HFFc6 (cell line): ENCODE results near the gene ADI1. TPM values are rescaled to one million over a fixed set of nuclear protein-coding genes. Genes with fewer than 3 reads are reported as not detected.
"Not testable (repeated sequence)": the region's sequence is repeated elsewhere in the genome, so short reads cannot be mapped to it uniquely, and the experiment has no call there.

Experiments
- DNase-seq: peaks from one replicate; pipeline ENCODE4 v3.0.0-alpha.2; 2018
- H3K27ac Mint-ChIP-seq: 2 replicates; pipeline ENCODE4 v1.8.0; 2020; ENCODE audit warnings: mild to moderate bottlenecking, mixed read lengths
- H3K27me3 Mint-ChIP-seq: 2 replicates; pipeline ENCODE4 v1.8.0; 2021; ENCODE audit warnings: mild to moderate bottlenecking, moderate library complexity, mixed read lengths; ENCODE audit not compliant: insufficient read depth
- H3K36me3 Mint-ChIP-seq: 2 replicates; pipeline ENCODE4 v1.8.0; 2021; ENCODE audit warnings: low read depth, mixed read lengths
- H3K4me1 Mint-ChIP-seq: 2 replicates; pipeline ENCODE4 v1.8.0; 2020; ENCODE audit warnings: low read depth, mixed read lengths
- H3K4me3 Mint-ChIP-seq: 2 replicates; pipeline ENCODE4 v1.8.0; 2020; ENCODE audit warnings: mild to moderate bottlenecking, moderate library complexity, mixed read lengths
- H3K9me3 Mint-ChIP-seq: 2 replicates; pipeline ENCODE4 v1.8.0; 2020; ENCODE audit warnings: mild to moderate bottlenecking, mixed read lengths
- total RNA-seq, 6 experiments: library from RNA; stranded (reverse); fragmentation: NEBNext Ultra II Directional; extraction: Animal tissue kit (Norgen Biotek cat#: 25700); gene quantifications; 2 replicates in 1 of 6; 3 replicates in 5 of 6; pipeline ENCODE4 v1.2.3, GENCODE V29; 2021
- TF ChIP-seq, protein P1 (sequence below): fragments of 200-600 bp; sonication (generic); IDR thresholded peaks from 2 replicates; pipeline ENCODE4 v1.5.0; 2021; ENCODE audit warnings: antibody characterized with exemption, mild to moderate bottlenecking

ADI1 gene
- total RNA-seq, 6 experiments from 2014 or later, result 66.6 to 94.2 (median 75.5) TPM

DNA sequence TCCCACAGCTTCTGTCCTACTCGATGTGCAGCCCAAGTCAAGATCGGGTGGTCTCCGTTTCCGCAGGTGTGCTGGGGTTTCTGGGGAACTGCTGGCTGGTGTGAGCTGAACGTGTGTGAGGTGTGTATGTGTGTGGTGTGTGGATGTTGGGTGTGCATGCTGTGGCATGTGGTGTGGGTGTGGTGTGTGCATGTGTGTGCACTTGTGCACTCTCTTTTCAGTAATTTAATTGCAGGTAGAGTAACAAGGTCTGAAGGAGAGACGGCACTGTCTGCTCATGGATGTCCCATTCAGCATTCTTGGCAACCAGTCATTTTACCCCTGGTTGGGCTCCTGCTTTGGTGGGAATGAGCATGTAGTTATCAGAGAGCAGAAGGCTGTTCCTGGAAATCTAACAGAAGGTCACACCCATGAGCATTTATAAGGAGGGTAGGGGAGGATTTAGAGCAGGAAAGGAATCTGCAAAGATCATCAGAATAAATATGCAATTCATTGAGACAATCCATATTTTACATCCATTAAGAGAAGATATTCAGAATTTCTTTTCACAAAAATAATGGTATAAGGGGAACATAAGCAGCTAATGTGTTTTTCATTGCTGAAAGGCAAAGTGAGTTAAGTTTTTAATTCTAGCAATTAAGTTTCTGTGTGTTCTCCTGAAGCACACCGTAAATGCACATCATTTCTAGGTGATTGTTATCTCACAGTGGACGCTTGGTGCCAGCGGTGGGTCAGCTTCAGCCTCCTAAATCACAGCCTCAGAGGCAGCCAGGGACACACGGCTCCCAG is 60.7 kb downstream of the ADI1 start:
- peaks cover 6% of the 10 kb centered on the region for H3K36me3 Mint-ChIP-seq
- no peak overlapping the region for H3K27ac Mint-ChIP-seq
- TF ChIP-seq, protein P1, sequence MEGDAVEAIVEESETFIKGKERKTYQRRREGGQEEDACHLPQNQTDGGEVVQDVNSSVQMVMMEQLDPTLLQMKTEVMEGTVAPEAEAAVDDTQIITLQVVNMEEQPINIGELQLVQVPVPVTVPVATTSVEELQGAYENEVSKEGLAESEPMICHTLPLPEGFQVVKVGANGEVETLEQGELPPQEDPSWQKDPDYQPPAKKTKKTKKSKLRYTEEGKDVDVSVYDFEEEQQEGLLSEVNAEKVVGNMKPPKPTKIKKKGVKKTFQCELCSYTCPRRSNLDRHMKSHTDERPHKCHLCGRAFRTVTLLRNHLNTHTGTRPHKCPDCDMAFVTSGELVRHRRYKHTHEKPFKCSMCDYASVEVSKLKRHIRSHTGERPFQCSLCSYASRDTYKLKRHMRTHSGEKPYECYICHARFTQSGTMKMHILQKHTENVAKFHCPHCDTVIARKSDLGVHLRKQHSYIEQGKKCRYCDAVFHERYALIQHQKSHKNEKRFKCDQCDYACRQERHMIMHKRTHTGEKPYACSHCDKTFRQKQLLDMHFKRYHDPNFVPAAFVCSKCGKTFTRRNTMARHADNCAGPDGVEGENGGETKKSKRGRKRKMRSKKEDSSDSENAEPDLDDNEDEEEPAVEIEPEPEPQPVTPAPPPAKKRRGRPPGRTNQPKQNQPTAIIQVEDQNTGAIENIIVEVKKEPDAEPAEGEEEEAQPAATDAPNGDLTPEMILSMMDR, result no peak
- DNase-seq, result no peak
- H3K4me1 Mint-ChIP-seq, result no peaks in the 10 kb centered on the region
- H3K9me3 Mint-ChIP-seq, result no peaks in the 10 kb centered on the region
- H3K4me3 Mint-ChIP-seq, result no peak overlapping the region
- no peaks in the 10 kb centered on the region; the same call in 1 of the 2 replicates for H3K27me3 Mint-ChIP-seq

DNA sequence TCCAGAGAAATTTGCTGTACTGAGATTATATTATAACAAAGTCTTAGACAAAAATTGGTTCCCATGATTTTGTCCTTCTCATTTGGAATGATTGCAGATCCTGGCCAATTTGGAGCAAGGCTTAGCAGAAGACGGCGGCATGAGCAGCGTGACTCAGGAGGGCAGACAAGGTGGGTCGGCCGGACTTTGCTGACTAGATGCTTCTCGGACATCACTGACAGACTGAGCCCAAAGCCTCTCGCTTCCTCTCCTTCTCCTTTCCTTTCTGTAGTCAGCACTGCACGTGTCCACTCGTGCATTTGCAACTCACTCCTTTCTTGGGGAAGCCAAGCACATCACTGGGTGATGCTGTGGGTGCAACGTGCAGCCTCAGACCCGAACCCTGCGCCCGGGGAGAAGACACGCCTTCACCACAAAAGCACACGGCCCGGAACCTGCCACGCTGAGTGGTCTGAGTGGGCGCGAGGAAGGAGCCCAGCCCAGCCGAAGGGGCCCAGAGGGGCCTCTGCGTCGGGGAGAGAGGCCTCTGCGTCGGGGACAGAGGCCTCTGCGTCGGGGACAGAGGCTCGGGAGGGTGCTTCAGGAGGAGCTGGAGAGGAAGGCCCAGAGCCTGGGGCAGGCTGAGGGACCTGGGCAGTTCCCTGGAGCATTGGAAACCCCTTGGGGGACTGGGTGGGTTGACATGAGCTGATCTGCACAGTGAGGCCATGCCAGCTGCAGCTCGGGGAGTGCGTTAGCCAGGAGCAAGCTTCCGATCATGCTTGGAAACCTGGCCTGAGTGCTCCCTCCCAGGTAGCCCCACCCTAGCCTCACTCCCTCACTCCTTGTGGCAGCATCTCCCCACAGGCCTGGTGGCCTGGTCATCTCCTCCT is 61.6 kb downstream of the ADI1 start:
- Mint-ChIP-seq H3K27ac (no peak overlapping the region), H3K36me3 (peaks cover 6% of the 10 kb centered on the region), H3K27me3 (no peaks in the 10 kb centered on the region; the same call in 1 of the 2 replicates), H3K9me3 (no peaks in the 10 kb centered on the region), H3K4me3 (no peak overlapping the region), H3K4me1 (no peaks in the 10 kb centered on the region)
- no peak for DNase-seq
- TF ChIP-seq, protein P1, result no peak

DNA sequence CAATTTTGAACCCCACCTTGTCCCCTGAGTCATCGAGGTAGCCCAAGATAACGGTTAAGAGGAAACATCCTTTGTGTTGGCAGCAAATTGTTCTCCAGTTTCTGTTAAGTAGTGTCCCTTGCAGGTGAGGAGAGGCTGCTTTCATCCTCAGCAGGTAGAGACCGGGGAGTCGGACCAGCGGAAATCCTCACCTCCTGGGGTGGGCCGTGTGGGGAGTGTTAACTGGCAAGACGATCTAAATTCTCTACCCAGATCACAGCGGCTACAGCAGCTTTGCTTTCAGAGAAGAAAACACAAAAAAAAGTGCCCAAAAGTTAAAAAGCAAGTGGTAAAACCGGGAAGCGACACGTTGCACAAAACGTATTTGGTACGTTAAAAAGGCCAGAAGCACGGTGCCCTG is 63.2 kb downstream of the ADI1 start:
- Mint-ChIP-seq H3K36me3 (peaks cover 6% of the 10 kb centered on the region), H3K27ac (no peak overlapping the region), H3K9me3 (no peaks in the 10 kb centered on the region), H3K4me1 (no peaks in the 10 kb centered on the region), H3K4me3 (no peak overlapping the region), H3K27me3 (no peaks in the 10 kb centered on the region; the same call in 1 of the 2 replicates)
- TF ChIP-seq, protein P1, result no peak
- no peak for DNase-seq

DNA sequence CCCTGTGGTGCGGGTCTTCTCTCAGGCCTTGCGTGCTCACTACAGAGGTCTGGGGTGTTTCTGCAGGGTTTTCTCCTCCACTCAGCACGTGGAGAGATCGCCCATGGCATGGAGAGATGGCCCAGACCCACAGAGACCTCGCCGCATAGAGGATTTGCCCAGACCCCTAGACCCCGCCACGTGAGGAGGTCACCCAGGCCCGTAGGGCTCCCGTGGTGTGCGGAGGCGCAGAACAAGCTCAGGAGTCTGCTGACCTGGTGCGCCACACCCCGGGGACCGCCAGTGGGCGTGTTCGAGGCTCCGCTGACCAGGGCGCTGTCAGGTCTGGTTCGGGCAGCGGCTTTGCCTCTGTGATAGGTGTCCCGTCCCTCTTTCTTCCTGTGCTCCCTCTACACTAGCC is 64.5 kb downstream of the ADI1 start:
- Mint-ChIP-seq H3K36me3 (peaks cover 6% of the 10 kb centered on the region), H3K4me3 (no peak overlapping the region), H3K9me3 (no peaks in the 10 kb centered on the region), H3K27ac (no peak overlapping the region), H3K27me3 (no peaks in the 10 kb centered on the region; the same call in 1 of the 2 replicates), H3K4me1 (no peaks in the 10 kb centered on the region)
- TF ChIP-seq, protein P1, result no peak
- DNase-seq, result no peak

DNA sequence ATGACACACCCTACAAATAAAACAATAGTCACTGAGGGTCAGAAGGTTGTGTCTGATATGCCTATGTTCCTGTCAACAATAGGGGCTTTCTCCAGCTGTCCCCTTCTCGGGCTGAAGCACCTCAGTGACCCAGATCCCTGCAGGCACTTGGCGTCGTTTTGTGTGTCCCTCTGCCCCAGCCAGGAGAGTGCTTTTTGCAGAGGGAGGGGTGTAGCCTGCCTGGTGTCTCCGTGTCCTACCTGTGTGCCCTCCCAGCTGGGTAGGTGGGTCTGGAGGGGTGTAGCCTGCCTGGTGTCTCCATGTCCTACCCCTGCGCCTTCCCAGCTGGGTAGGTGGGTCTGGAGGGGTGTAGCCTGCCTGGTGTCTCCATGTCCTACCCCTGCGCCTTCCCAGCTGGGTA is 65.3 kb downstream of the ADI1 start:
- H3K27me3 Mint-ChIP-seq, H3K27ac Mint-ChIP-seq, DNase-seq, H3K4me1 Mint-ChIP-seq, H3K36me3 Mint-ChIP-seq, H3K9me3 Mint-ChIP-seq, H3K4me3 Mint-ChIP-seq: not testable (repeated sequence)
